Measurements from ENCODE around the gene B3GALNT2.
A peak's percentile ranks its signal among the peaks of the same experiment; 100 is the strongest.
"Not testable (repeated sequence)": the region's sequence is repeated elsewhere in the genome, so short reads cannot be mapped to it uniquely, and the experiment has no call there.

B3GALNT2 gene

DNA sequence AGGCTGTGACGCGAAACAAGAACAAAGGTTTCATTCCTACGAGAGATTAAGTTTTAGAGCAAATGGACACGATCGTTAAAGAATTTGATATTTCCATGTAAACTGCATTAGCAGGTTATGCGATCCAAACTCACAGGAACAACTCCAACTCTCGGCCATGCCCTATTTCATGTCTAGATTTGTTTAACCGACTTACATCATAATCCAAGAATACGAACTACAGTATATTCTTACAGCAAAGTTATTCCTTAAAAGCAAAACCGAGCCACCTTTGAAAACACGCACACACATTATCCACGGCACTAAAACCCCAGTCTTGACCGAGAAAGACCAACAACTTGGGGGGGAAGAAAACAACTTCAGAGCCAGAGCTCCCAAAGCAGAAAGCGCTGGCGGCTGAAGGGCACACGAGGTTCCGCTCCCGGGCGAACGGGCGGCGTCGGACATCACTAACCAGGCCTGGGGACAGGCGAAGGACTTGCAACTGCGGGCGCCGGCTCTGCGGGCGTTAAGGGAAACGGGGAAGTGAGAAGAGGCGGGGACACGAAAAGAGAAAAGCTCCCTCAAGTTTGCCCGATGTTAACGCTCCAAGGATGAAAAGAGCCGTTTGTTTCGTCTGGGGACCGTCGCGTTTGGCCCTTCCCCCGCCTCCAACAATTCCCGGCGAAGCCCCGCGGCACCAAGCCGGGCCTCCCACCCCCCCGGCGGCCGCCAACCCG lies 690 bp downstream of the B3GALNT2 start:
- DNase-seq = peak; percentile 82

DNA sequence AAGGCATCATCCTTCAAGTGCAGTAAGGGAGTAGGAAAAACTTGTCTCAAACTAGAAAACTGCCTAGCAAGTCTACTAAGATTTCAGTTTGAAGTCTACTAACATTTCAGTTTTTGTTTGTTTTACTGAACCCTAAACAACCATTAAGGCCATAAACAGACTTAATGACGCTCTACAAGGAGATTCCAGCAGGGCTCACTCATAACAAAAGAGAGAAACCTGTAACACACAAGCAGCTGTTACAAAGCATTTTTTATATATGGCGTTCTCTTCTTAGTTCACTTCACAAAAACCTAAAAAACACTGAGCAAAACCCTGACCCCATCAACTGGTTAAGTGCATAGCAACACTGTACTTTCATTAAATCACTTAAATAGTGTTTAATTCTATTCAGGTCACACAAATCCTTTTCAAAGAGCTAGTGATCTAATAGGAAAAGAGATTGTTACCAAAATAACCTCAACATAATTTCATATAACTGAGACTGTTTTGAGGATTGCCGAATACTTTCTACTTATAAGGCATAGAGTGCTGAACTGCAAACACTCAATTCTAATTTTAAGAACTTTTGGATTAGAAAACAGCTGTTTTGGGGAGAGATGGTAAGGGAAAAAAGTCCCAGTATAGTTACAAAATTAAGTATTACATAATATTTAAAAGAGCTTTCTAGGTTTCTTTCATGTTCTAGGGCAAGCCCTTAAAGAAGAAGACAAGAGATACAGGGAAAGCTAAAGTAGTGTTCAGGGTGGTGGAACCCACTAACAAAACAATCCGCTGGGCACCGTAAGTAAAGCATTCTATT lies 1.4 kb downstream of the B3GALNT2 start:
- peak; percentile 7 for DNase-seq

DNA sequence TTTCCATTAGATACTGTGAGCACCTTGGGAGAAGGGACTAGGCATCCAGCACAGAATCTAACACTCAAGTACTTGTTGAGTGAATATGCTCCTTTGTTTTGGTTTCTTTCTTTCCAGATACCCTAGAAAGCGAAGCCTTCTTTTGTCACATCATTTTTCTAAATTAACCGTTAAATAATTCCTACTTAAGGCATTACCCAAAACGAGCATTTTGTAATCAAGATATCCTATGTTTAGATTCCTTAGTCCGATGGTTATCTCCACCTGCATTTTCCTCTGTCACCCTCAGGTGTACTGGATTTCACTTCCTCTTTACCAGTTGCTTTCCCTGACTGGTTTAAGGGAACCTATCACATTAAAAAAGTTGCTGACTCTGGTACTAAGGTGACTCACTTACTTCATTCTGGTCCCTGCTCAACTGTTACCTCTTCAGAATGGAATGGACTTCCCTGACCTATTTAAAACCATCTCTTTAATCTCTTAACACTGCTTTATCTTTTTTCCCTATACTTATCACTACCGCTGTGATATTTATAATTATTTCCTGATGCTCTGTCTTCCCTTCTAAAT lies 3.2 kb downstream of the B3GALNT2 start:
- DNase-seq = no peak

DNA sequence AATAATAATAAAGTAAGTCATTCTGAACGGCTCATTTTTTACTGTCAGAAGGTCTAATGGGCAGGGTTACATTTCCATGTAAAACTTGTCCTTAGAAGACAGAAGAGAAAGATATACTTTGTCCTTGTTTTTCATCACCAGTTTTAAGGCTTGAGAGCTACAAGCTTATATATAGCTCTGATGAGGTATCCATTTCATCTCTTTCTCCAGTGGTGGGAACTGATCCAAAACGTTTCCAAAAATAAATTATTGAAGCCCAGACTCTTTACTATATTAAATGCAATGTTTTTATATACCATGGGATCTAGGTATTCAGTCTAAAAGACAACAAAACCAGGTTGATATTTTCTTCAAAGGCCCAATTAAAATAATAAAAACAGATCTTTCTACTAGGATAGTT lies 8.7 kb downstream of the B3GALNT2 start:
- no peak for DNase-seq

DNA sequence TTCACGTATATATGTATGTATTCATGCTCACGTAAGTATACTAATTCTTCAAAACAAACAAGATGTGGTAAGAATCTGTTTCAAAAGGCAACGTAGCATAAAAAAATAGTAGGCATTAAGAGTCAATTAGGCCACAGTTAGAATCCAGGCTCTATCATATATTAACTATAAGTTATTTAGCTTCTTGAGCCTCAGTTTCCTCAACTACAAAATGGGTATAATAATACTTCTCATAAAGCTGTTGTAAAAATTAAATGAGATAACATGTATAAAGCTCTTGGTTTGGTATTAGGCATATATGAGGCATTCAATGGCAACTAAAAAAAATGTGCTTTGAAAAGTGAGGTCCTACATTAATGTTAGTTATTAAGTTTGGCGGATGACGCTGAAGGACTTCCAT lies 9.2 kb downstream of the B3GALNT2 start:
- DNase-seq = no peak

DNA sequence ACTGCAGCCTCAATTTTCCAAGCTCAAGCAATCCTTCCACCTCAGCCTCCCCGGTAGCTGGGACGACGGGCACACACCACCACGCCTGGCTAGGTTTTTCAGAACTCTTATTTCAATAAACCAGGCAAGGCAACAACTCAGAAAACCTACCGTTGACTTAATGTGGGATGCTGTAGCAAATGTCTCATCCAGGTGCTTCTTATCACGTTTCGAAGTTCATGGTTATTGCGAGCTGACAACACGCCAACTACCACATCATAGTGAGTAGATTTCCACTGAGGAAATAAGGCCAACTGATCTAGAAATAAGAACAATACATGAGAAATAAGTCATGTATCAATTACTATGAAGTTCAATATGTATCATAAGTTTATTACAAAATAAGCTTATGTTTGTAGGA lies 9.7 kb downstream of the B3GALNT2 start:
- no peak for DNase-seq

DNA sequence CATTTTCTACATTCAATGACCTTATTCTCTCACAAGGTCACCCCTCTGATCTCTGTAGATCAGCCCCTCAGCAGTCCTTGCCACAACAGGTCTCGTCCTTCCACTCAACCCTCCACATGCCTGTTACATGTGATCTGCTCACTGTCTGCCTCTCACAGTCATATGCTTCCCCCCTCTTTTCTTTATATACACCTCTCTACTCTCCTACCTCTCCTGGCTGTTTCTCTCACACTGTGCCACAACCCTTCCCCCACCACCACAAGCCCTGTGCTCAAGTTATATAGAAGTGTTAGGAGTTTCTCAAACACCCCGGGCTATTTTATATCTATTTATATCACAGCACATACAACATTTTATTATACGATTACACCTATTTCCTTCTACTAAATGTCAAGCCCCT lies 12.6 kb downstream of the B3GALNT2 start:
- no peak for DNase-seq

DNA sequence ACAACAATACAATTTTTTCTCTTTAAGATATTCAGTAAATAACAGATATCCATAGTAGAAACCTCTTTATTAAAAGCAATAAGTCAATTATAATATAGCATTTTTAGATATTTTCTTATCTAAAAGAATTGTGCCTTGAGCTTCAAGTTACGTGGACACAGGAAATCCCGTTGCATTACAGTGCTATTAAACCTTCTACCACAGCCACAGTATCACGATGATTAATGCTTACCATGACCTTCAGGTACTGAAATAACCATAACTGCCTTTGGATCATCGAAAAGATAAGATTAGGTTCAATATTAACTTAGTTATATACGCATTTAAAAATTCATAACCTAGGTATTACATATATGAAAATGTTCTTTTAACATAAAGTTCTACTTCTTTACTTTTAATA lies 17.9 kb downstream of the B3GALNT2 start:
- no peak for DNase-seq

DNA sequence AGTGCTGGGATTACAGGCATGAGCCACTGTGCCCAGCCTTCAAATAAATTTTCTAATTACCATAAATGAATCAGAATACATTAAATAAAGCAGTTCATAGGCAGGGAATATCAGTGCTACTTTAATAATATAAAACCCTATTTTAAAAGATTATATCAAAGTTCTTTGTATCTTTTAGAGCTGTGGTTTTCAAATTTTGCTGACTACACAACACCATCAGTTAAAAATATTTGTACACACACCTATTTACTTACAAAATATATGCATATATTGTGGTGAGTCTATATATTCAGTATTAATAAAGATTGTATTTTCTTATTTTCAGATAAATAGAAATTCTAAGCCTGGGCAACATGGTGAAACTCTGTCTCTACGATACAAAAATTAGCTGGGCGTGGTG lies 18.7 kb downstream of the B3GALNT2 start:
- DNase-seq = no peak

DNA sequence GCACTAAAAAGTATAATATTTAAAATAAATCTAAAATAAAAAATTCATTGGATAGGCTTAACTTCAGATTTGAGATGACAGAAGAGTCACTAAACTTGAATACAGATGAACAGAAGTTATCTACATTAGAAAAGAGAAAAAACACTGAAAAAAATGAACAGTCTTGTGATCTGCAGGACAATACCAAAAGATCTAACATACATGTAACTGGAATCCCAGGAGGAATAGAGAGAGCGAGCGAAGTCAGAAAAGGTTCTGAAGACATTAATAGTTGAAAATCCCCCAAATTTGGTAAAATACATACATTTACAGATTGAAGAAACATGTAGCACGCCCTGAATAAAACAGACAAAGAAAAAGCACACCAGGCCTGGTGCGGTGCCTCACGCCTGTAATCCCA lies 21.2 kb downstream of the B3GALNT2 start:
- DNase-seq = no peak

DNA sequence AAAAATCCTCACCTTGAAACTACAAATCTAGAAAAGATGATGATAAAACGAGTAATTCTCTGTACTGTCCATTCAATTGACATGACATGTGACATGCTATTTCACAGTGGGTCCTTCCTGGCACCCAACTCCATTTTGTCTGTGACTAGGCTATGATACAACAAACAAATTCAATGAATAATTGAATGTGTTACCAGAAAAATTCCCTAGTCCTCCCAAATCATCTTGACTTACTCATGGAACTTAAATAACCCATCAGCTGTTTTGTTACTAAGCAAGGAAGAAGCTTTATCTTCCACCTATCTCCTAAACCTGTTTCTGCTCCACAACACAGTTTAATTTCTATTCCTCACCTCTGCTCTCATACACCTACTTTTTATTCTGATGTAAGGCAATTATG lies 30.4 kb downstream of the B3GALNT2 start:
- DNase-seq = peak; percentile 14

DNA sequence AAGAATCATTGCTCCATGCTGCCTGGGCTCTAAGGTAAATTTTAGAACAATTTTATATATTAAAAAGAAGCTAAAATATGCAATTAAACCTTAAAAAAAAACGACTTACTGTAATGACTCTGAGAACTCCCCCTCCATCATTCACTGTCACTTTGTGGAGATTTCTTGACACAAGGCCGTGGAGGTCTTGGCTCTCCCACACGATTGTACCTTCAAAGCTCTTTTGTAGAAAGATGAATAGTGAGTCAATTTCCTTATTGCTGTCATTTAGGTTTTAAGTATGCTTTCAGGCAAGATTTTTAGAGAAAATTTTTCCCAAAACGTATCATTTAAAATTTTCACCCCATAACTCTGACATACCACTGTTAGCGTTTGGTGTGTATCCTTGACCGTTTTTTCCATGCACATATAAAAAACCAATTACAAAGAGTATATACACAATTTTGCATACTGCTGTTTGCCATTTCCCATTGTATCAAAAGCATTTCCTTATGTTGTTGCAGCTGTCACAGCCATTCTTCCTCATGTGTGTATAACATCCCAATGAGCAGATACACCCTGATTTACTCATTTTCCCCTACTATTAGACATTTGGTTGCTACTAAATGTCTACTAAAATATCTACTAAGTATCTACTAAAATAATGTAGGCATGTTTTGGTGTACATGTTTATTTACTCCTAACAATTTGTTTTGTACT lies 33.4 kb downstream of the B3GALNT2 start:
- no peak for DNase-seq

DNA sequence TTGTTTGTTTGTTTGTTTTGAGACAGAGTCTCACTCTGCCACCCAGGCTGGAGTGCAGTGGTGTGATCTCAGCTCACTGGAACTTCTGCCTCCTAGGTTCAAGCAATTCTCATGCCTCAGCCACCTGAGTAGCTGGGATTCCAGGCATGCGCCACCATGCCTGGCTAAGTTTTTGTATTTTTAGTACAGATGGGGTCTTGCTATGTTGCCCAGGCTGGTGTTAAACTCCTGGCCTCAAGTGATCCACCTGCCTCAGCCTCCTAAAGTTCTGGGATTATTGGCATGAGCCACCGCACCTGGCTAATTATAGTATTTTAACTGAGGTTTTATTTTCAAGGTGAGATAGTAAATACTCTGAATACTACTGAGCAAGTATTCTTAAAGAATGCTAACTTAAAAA lies 34.4 kb downstream of the B3GALNT2 start:
- not testable (repeated sequence) for DNase-seq

DNA sequence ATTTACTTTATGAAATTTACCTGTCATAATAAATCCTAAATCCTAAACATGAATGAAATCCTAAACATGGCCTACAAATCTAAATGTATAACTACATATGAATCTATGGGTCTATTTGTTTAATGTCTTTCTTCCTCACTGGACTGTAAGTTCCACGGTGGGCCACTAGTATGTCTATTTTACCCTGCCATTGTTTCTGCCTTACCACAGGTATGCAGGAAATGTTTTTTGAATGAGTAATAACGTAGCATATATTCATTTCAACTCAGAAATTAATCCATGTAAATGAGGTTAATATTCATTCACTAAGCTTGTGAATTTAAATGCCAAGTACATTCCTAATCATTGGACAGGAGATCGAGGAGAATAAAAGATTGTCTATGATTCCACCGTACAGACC lies 35.3 kb downstream of the B3GALNT2 start:
- DNase-seq = no peak

DNA sequence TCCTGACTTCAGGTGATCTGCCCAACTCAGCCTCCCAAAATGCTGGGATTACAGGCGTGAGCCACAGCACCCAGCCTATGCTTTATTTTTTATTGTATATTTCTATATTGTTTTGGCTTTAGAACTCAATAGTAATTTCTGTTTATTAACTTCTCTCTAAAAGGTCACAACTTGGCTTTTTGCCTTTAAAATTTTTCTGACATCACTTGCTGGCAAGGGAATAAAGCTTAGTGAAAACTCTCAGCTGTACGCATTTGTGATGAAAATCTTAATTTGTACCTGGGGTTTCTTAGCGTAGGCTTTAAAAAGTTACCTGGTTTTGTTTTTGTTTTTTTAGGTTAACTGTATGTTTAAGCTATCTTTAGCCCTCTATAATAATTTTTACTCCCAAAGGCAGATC lies 36.2 kb downstream of the B3GALNT2 start:
- no peak for DNase-seq

DNA sequence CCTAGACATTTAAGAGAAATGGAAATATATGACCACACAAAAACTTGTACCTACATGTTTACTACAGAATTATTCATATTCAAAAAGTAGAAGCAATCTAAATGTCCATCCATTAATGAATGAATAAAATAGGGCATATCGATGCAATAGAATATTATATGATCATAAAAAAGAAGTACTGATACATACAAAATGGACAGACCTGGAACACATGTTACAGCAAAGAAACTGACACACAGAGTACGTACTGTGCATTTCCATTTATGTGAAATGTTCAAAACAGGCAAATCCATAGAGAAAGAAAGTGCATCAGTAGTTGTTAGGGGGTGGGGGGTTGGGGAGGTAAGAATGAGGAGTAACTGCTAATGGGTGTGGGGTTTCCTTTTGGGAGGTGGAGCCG lies 39.2 kb downstream of the B3GALNT2 start:
- no peak for DNase-seq

DNA sequence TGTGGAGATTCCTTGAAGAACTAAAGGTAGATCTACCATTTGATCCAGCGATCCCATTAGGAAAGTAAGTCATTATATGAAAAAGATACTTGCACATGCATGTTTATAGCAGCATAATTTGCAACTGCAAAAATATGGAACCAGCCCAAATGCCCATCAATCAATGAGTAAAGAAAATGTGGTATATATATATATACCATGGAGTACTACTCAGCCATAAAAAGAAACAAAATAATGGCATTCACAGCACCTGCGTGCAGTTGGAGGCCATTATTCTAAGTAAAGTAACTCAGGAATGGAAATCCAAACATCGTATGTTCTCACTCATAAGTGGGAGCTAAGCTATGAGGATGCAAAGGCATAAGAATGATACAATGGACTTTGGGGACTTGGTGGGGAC lies 41.4 kb downstream of the B3GALNT2 start:
- DNase-seq = not testable (repeated sequence)

DNA sequence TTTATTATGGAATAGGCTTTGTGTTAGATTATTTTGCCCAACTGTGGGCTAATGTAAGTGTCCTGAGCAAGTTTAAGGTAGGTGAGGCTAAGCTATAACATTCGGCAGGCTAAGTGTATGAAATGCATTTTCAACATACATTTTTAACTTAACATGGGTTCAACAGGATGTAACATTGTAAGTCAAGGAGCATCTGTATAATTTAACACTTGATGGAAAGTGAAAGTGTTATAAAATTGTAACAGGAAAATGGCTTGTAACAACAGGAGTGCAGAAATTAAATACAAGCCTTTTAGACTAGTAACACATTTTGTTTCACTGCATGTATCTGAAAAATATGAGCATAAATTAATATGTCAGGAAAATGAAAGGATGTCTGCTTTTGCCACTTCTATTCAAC lies 42.3 kb downstream of the B3GALNT2 start:
- DNase-seq = no peak

DNA sequence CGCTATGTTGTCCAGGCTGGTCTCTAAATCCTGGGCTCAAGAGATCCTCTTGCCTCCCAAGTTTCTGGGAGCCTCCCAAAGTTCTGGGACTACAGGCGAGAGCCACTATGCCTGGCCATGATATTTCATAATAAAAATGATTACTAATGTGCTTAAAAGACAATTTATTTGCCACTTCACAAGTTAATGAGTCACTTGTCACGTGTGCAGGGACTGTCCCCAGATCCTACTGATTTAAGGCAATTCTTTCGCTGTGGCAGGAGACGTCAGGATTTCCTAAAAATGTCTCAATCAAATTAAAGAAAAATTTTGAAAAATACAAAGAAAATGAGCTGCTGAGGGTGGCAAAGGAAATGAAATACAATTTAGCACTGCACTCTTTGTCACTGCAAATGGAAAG lies 43.5 kb downstream of the B3GALNT2 start:
- DNase-seq = peak; percentile 80

DNA sequence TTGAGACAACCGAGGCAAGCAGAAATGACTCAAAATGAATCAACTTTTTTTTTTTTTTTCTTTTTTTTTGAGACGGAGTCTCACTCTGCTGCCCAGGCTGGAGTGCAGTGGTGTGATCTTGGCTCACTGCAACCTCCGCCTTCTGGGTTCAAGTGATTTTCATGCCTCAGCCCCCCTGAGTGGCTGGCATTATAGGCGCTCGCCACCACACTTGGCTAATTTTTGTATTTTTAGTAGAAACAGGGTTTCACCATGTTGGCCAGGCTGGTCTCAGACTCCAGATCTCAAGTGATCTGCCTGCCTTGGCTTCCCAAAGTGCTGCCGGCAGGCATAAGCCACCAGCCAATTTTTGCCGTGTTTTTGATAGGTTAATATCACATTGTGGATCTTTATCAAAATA lies 46.4 kb downstream of the B3GALNT2 start:
- not testable (repeated sequence) for DNase-seq

DNA sequence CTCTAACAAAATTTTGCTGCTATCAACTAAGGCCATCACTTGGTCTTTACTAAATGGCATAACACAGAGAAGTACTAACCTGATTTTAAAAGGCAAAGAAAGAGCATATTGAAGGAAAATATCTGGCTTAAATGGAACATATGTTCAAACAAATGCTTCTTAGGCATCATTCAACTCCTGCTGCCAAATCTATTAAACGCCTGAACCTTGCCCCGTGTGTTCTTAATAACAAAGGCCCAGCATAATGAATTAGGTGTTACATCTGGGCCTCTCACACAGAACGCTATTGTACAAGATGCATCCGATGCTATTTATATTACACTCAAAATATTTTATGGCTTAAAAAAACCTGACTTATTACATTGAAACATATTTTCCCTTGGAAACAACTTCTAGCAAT lies 48.4 kb downstream of the B3GALNT2 start:
- DNase-seq = no peak

DNA sequence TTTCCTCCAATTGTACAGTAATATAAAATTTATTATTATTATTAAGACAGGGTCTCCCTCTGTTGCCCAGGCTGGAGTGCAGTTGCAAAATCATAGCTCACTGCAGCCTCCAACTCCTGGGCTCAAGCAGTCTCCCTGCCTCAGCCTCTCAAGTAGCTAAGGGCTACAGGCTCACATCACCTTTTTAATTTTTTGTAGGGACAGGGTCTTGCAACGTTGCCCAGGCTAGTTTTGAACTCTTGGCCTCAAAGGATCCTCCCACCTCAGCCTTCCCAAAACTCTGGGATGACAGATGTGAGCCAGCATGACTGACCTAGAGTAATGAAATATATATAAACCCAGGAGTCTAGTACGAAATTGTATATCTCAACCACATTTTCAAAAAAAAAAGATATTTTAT lies 49.2 kb downstream of the B3GALNT2 start:
- no peak for DNase-seq

DNA sequence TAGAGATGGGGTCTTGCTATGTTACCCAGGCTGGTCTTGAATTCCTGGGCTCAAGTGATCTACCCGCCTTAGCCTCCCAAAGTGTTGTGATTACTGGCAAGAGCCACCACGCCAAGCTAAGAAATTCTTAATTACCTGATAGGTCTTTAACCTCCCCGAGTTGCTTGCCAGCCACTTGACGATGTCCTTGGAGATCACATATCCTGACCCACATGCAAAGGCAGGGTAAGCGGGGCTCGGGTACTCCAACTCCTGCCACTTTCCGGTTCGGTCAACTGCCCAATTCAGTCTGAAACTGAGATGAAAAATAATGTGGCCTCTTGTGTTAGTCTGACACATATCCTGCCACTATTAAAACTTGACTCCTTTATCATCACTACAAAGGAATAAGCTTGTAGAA lies 50.2 kb downstream of the B3GALNT2 start:
- DNase-seq = no peak

Data from suppressor macrophage treated with lipopolysaccharide for 4 hours (primary cell).